Measurements from ENCODE around the gene ZNF568. TPM values are rescaled to one million over a fixed set of nuclear protein-coding genes. Genes with fewer than 3 reads are reported as not detected.

Gene ZNF568
- total and polyA plus RNA-seq, 2 of the 4 experiments (the other 2 are of a cell fraction): 3.0 to 7.3 TPM

- H2AK9ac ChIP-seq (replicated peaks; ENCODE audit: low read depth, low read length, poor library complexity): no peak overlapping the region
- peaks cover 12% of the 10 kb centered on the region for H3K9me3 ChIP-seq (ENCODE audit: control insufficient read depth, insufficient read depth, low read length)
- H2BK15ac ChIP-seq (ENCODE audit: low read depth, low read length): no peak overlapping the region
- H3K14ac ChIP-seq (replicated peaks; ENCODE audit: low read depth, low read length): no peak overlapping the region
- dilution Hi-C loops (cut with HindIII; ENCODE audit: low sequenced_read_pairs, unreplicated experiment) (no loop called here), intact Hi-C loops (cut with micrococcal nuclease) (no loop called here), in situ Hi-C loops (cut with MboI; ENCODE audit: low sequenced_read_pairs) (no loop called here)
- H4K20me1 ChIP-seq (ENCODE audit: insufficient read depth, low read length): no peaks in the 10 kb centered on the region
- H3K27me3 ChIP-seq (ENCODE audit: control insufficient read depth, insufficient read depth, low read length): no peaks in the 10 kb centered on the region
- H3K79me1 ChIP-seq (ENCODE audit: low read depth in 1 of 2, low read length in 2 of 2): no peaks in the 10 kb centered on the region
- H3K36me3 ChIP-seq (ENCODE audit: control insufficient read depth, insufficient read depth, low read length): peaks cover 2% of the 10 kb centered on the region; the same call in 1 of the 2 replicates
- H2BK20ac ChIP-seq (ENCODE audit: low read depth, low read length): no peak overlapping the region
- no peak overlapping the region for H3K4me3 ChIP-seq (ENCODE audit: insufficient read depth, low read depth, low read length)
- CTCF ChIA-PET: no interaction called here
- H2AFZ ChIP-seq (replicated peaks; ENCODE audit: low read length, poor library complexity): no peak overlapping the region
- no peak overlapping the region for H3K4ac ChIP-seq (ENCODE audit: low read depth, low read length)
- DNase-seq (no peak), ATAC-seq (ENCODE audit: low read depth) (no peak)
- WGBS, 2 experiments (ENCODE audit: extremely low coverage in 2 of 2, insufficient read length in 1 of 2): no CpG with 5 or more reads among the region's 6 CpGs
- no peak overlapping the region for H3K9ac ChIP-seq (ENCODE audit: low read depth, low read length)
- TF ChIP-seq CHD1 (IDR thresholded peaks at IDR 0.05; ENCODE audit: low read depth, low read length) (no peak), FOS (IDR thresholded peaks at IDR 0.05; ENCODE audit: low read depth, low read length) (no peak), NFE2L2 (IDR thresholded peaks at IDR 0.05; ENCODE audit: low read depth, low read length) (no peak), RAD21 (IDR thresholded peaks at IDR 0.05; ENCODE audit: low read length) (no peak), SMC3 (IDR thresholded peaks at IDR 0.05; ENCODE audit: low read depth, low read length) (no peak), MAFK (IDR thresholded peaks at IDR 0.05; ENCODE audit: low read depth, low read length) (no peak), BHLHE40 (IDR thresholded peaks at IDR 0.05; ENCODE audit: low read depth, low read length) (no peak), RCOR1 (IDR thresholded peaks at IDR 0.05; ENCODE audit: insufficient replicate concordance, low read length) (no peak), MXI1 (IDR thresholded peaks at IDR 0.05; ENCODE audit: borderline replicate concordance, low read depth, low read length) (no peak), MAZ (IDR thresholded peaks at IDR 0.05; ENCODE audit: borderline replicate concordance, low read depth, low read length) (no peak), CTCF (conservative IDR thresholded peaks at IDR 0.05; ENCODE audit: low read depth, low read length) (no peak), RFX5 (IDR thresholded peaks at IDR 0.05; ENCODE audit: low read depth, low read length) (no peak)
- TF ChIP-seq, protein P1, sequence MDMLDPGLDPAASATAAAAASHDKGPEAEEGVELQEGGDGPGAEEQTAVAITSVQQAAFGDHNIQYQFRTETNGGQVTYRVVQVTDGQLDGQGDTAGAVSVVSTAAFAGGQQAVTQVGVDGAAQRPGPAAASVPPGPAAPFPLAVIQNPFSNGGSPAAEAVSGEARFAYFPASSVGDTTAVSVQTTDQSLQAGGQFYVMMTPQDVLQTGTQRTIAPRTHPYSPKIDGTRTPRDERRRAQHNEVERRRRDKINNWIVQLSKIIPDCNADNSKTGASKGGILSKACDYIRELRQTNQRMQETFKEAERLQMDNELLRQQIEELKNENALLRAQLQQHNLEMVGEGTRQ (IDR thresholded peaks at IDR 0.05; ENCODE audit: low read depth, low read length): no peak
- no peak overlapping the region for H4K8ac ChIP-seq (ENCODE audit: low read depth in 2 of 2, low read length in 2 of 2)
- POLR2A ChIA-PET (ENCODE audit: unreplicated experiment): no interaction called here
- no TSS peak for BruUV-seq (replicated peaks)
- no peak overlapping the region for H4K91ac ChIP-seq (ENCODE audit: insufficient read depth, low read depth, low read length)
- no peak overlapping the region for H3K18ac ChIP-seq (ENCODE audit: low read depth, low read length)
- no peak overlapping the region for H2BK120ac ChIP-seq (ENCODE audit: low read depth, low read length)
- H3K56ac ChIP-seq (ENCODE audit: extremely low read depth, insufficient read depth, low read length): no peak overlapping the region
- no peak overlapping the region for H2AK5ac ChIP-seq (ENCODE audit: low read depth, low read length)
- no peak overlapping the region for H3K4me2 ChIP-seq (ENCODE audit: low read depth, low read length)
- no peak overlapping the region for H4K5ac ChIP-seq (ENCODE audit: low read depth, low read length)
- no peaks in the 10 kb centered on the region for H3K9me1 ChIP-seq (ENCODE audit: insufficient read depth, low read length)
- H3K23ac ChIP-seq (ENCODE audit: low read depth, low read length): no peak overlapping the region
- no peak overlapping the region for H2BK5ac ChIP-seq (ENCODE audit: low read depth, low read length, poor library complexity, severe bottlenecking)
- H3K4me1 ChIP-seq (ENCODE audit: control insufficient read depth, insufficient read depth, low read length): no peaks in the 10 kb centered on the region
- H3K27ac ChIP-seq (ENCODE audit: insufficient read depth, low read length): no peak overlapping the region
Measured at GRCh38 chr19:36962346-36962745, 46.2 kb downstream of the ZNF568 start.
